ENCODE measurements around the gene CXorf38.
"Not testable (repeated sequence)": the region's sequence is repeated elsewhere in the genome, so short reads cannot be mapped to it uniquely, and the experiment has no call there.

Gene CXorf38

DNA sequence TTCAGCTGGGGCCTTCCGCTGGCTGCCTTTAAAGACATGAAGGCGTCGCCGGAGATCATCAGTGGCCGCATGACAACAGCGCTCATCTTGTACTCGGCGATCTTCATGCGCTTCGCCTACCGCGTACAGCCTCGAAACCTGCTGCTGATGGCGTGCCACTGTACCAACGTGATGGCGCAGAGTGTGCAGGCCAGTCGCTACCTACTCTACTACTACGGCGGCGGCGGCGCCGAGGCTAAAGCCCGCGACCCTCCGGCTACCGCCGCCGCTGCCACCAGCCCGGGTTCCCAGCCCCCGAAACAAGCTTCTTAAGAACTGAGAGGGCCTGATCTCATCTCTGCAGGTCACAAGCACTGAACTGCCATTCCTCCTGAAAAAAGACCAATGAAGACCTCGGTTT is 23.7 kb downstream of the CXorf38 start:
- DNase-seq = no peak

GRCh38 chrX:40623139-40623536 is 24.2 kb downstream of the CXorf38 start, which contains the start of gene MPC1L:
Gene MPC1L (plus strand): TSS chrX:40623428. CDS start chrX:40623566, 138 bp downstream.
- DNase-seq = no peak

- no peak for DNase-seq
These were observed 24.8 kb downstream of the CXorf38 start for GRCh38 chrX:40622479-40623138.

- no peak for DNase-seq
These were observed 29.8 kb downstream of the CXorf38 start for GRCh38 chrX:40617566-40617965.

DNA sequence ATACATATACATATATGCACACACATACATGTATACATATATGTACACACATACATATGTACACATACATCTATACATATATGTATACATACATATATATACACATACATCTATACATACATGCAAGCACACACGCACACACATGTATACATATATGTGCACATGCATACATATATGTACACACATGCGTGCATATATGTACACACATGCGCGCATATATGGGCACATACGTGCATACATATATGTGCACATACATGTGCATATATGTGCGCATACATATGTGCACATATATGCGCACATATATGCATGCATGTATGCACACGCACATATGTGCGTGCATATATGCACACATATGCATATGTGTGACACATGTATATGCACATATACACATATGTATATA is 31.4 kb downstream of the CXorf38 start:
- no peak for DNase-seq

- DNase-seq = no peak
These were observed 34.9 kb downstream of the CXorf38 start for GRCh38 chrX:40612511-40612910.

- no peak for DNase-seq
These were observed 40.0 kb downstream of the CXorf38 start for GRCh38 chrX:40607381-40607780.

- DNase-seq = no peak
These were observed 43.9 kb downstream of the CXorf38 start for GRCh38 chrX:40603446-40603845.

DNA sequence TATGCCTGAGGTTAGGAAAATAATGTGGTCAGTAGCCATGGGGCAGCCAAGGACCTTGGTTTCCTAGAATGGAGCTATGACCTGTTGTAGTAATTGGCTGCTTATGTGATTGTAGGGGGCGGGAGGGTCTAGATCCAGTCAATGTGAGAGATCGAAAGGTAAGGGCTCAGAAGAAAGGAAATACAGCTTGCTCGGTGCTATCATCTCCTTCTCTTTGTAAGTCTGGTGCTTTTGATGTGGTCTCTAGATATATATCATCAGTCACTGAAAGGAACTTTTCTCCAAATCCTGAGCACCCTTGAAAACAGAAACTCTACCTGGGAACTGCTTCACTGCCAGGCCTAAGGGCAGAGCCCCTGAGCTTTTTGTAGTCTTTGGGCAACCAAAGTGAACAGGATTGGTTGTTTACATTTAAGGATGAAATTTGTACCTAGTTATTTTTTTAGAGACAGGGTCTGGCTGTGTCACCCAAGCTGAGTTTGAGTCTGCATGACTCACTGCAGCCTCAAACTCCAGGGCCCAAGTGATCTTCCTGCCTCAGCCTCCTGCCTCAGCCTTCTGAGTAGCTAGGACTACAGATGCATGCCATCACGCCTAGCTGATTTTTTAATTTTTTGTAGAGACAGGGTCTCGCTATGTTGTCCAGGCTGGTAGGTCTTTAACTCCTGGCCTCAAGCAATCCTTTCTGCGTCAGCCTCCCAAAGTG is 57.6 kb downstream of the CXorf38 start:
- DNase-seq = not testable (repeated sequence)

DNA sequence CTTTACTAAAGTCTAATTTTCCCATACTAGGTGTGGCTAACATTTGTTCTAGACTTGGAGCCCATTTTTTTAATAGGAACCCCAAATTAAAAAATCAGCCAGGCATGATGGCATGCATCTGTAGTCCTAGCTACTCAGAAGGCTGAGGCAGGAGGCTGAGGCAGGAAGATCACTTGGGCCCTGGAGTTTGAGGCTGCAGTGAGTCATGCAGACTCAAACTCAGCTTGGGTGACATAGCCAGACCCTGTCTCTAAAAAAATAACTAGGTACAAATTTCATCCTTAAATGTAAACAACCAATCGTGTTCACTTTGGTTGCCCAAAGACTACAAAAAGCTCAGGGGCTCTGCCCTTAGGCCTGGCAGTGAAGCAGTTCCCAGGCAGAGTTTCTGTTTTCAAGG is 59.7 kb downstream of the CXorf38 start:
- DNase-seq = not testable (repeated sequence)

- DNase-seq = no peak
These were observed 64.5 kb downstream of the CXorf38 start for GRCh38 chrX:40582811-40583210.

DNA sequence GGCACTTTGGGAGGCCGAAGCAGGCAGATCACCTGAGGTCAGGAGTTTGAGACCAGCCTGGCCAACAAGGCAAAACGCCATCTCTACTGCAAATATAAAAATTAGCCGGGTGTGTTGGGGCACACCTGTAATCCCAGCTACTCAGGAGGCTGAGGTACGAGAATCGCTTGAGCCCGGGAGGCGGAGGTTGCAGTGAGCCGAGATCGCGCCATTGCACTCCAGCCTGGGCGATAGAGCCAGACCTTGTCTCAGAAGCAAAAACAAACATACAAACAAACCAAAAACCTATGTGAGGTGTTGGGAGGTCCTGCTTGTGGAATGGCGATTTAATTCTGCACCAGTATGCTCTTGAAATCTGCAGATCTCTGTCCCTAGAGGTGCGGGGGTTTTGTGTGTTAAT is 65.2 kb downstream of the CXorf38 start:
- DNase-seq = not testable (repeated sequence)

- no peak for DNase-seq
These were observed 65.9 kb downstream of the CXorf38 start for GRCh38 chrX:40581336-40581920.

- DNase-seq = peak; percentile 95
These were observed 66.6 kb downstream of the CXorf38 start, which contains the start of gene ATP6AP2 for GRCh38 chrX:40580537-40581335. Gene ATP6AP2 (plus strand): TSS chrX:40580970. CDS start chrX:40581066, 96 bp downstream.

GRCh38 chrX:40579900-40580536 is 67.3 kb downstream of the CXorf38 start:
- peak; percentile 3 for DNase-seq

GRCh38 chrX:40579141-40579540 is 68.2 kb downstream of the CXorf38 start:
- no peak for DNase-seq

GRCh38 chrX:40578039-40578695 is 69.2 kb downstream of the CXorf38 start:
- no peak for DNase-seq

All from RPMI8226 (cell line).